Endothelial cell of umbilical vein (primary cell): ENCODE measurements around the gene CELSR3. TPM values are rescaled to one million over a fixed set of nuclear protein-coding genes. Genes with fewer than 3 reads are reported as not detected.

Experiments used
- BruUV-seq: library from RNA; stranded (reverse); fragments of 400-500 nt; replicated peaks from 2 replicates; lab custom pipeline; 2021; lab: Mats Ljungman, UMichigan
- CTCF ChIA-PET: fragments of 300-600, 350-600 bp; sonication (Branson Sonifier 250); formaldehyde crosslinking; loops from one replicate; lab custom pipeline; 2021; ENCODE audit warnings: antibody characterized with exemption, inconsistent platforms; lab: Charles Lee
- POLR2A ChIA-PET: fragments of 300-600, 350-600 bp; sonication (Branson Sonifier 250); formaldehyde crosslinking; loops from one replicate; lab custom pipeline; 2021; ENCODE audit warnings: antibody characterized with exemption, inconsistent platforms; lab: Charles Lee
- DNase-seq: peaks from one replicate; pipeline ENCODE4 v3.0.0-alpha.2; 2011; ENCODE audit warnings: low read depth, low spot score
- FAIRE-seq: peaks from 2 replicates; lab custom pipeline; 2011; peaks lifted over from hg19 to GRCh38; lab: Jason Lieb, UNC
- H2AFZ ChIP-seq: 2 replicates; pipeline ENCODE4 v1.6.0; 2012; ENCODE audit warnings: low read depth, low read length, control low read depth, inconsistent platforms
- H3K27ac ChIP-seq: 2 replicates; pipeline ENCODE4 v1.5.1; 2011; ENCODE audit warnings: low read depth, mild to moderate bottlenecking, control low read depth, low read length, moderate library complexity; ENCODE audit not compliant: insufficient read depth
- H3K27me3 ChIP-seq, 2 experiments: 2 replicates each; pipeline versions ENCODE4 v1.6.0 to v1.6.1; 2011; ENCODE audit warnings: low read length in 2 of 2, mixed read lengths in 1 of 2; ENCODE audit not compliant: control insufficient read depth in 2 of 2, insufficient read depth in 2 of 2
- H3K36me3 ChIP-seq, 2 experiments: 2 replicates in 1 of 2; 3 replicates in 1 of 2; pipeline ENCODE4 v1.5.1; 2011; ENCODE audit warnings: low read length in 2 of 2, mild to moderate bottlenecking in 1 of 2, moderate library complexity in 1 of 2; ENCODE audit not compliant: control insufficient read depth in 2 of 2, insufficient read depth in 2 of 2; ENCODE audit errors: extremely low read depth in 1 of 2
- H3K4me1 ChIP-seq: 3 replicates; pipeline ENCODE4 v1.5.1; 2011; ENCODE audit warnings: mild to moderate bottlenecking, low read length; ENCODE audit not compliant: control insufficient read depth, insufficient read depth; ENCODE audit errors: extremely low read depth
- H3K4me2 ChIP-seq: 2 replicates; pipeline ENCODE4 v1.6.1; 2011; ENCODE audit warnings: low read length, control low read depth, mixed read lengths; ENCODE audit not compliant: insufficient read depth
- H3K4me3 ChIP-seq, 3 experiments: fragments of 200-600 bp in 1 of 3; sonication (generic), shearing (Covaris generic) in 1 of 3; replicated peaks in 1 of 3; 2 replicates each; pipeline ENCODE4 v1.5.1; 2011 to 2016; ENCODE audit warnings: control low read depth in 3 of 3, low read length in 3 of 3, mild to moderate bottlenecking in 2 of 3, inconsistent platforms in 1 of 3, low read depth in 1 of 3, moderate library complexity in 1 of 3; ENCODE audit not compliant: insufficient read depth in 1 of 3
- H3K79me2 ChIP-seq: 2 replicates; pipeline ENCODE4 v1.6.0; 2012; ENCODE audit warnings: low read length, inconsistent platforms; ENCODE audit not compliant: control insufficient read depth, insufficient read depth
- H3K9ac ChIP-seq: replicated peaks from 2 replicates; pipeline ENCODE3; 2011; ENCODE audit warnings: low read length, control low read depth; ENCODE audit not compliant: insufficient read depth; ENCODE audit errors: extremely low read depth
- H3K9me1 ChIP-seq: replicated peaks from 3 replicates; pipeline ENCODE4 v1.6.0; 2011; ENCODE audit warnings: mild to moderate bottlenecking, low read length; ENCODE audit not compliant: control insufficient read depth, insufficient read depth; ENCODE audit errors: extremely low read depth
- H3K9me3 ChIP-seq: replicated peaks from 2 replicates; pipeline ENCODE4 v1.5.1; 2012; ENCODE audit warnings: low read length, inconsistent platforms; ENCODE audit not compliant: control insufficient read depth, insufficient read depth
- H4K20me1 ChIP-seq: replicated peaks from 2 replicates; pipeline ENCODE3; 2011; ENCODE audit warnings: mild to moderate bottlenecking, low read length; ENCODE audit not compliant: control insufficient read depth, insufficient read depth; ENCODE audit errors: extremely low read depth
- CTCF ChIP-seq, 2 donors: IDR thresholded peaks; 1 replicate in 1 of 2; 2 replicates in 1 of 2; pipeline ENCODE4 v1.5.1; 2011; ENCODE audit warnings: low read length in 2 of 2, mild to moderate bottlenecking in 2 of 2, moderate library complexity in 2 of 2, control low read depth in 1 of 2, inconsistent platforms in 1 of 2, low read depth in 1 of 2; ENCODE audit not compliant: insufficient read depth in 1 of 2; ENCODE audit errors: extremely low read depth in 1 of 2
- EZH2 ChIP-seq: IDR thresholded peaks from 2 replicates; pipeline ENCODE4 v1.6.1; 2012; ENCODE audit warnings: borderline replicate concordance, low read depth, mild to moderate bottlenecking, moderate library complexity, low read length, inconsistent platforms; ENCODE audit not compliant: severe bottlenecking
- FOS ChIP-seq: IDR thresholded peaks from 2 replicates; pipeline ENCODE4 v1.6.1; 2011; ENCODE audit warnings: mild to moderate bottlenecking, low read length, moderate library complexity, borderline replicate concordance; ENCODE audit not compliant: insufficient read depth
- GATA2 ChIP-seq: IDR thresholded peaks from 2 replicates; pipeline ENCODE4 v1.7.0; 2011; ENCODE audit warnings: low read depth, mild to moderate bottlenecking, moderate library complexity, mixed read lengths, low read length; ENCODE audit not compliant: insufficient read length, insufficient read depth
- JUN ChIP-seq: IDR thresholded peaks from 2 replicates; pipeline ENCODE4 v1.6.1; 2011; ENCODE audit warnings: borderline replicate concordance, low read depth; ENCODE audit not compliant: insufficient read length, insufficient read depth
- MAX ChIP-seq: IDR thresholded peaks from 2 replicates; pipeline ENCODE4 v1.6.1; 2011; ENCODE audit not compliant: insufficient read depth, insufficient read length
- MYC ChIP-seq: IDR thresholded peaks from one replicate; pipeline ENCODE4 v1.6.1; 2011; ENCODE audit warnings: mild to moderate bottlenecking, low read depth, low read length
- POLR2A ChIP-seq: IDR thresholded peaks from 2 replicates; pipeline ENCODE4 v1.6.1; 2012; ENCODE audit warnings: low read depth, mild to moderate bottlenecking, control low read depth, low read length
- POLR2AphosphoS5 ChIP-seq: IDR thresholded peaks from 2 replicates; pipeline ENCODE4 v1.6.1; 2012; ENCODE audit warnings: low read depth, mild to moderate bottlenecking, control low read depth, low read length, moderate library complexity; ENCODE audit not compliant: insufficient read depth
- dilution Hi-C: fragments of 300-500 bp; cut with MboI; formaldehyde crosslinking; loops from one replicate; pipeline ENCODE4 v1.15.0; 2019; ENCODE audit warnings: low sequenced_read_pairs; ENCODE audit not compliant: extremely low pct_ligation_motif_present
- intact Hi-C: fragments of 100-400 bp; cut with micrococcal nuclease; formaldehyde crosslinking; loops from one replicate; pipeline ENCODE4 v1.10.0; 2022
- polyA plus RNA-seq, 4 experiments: library from polyadenylated mRNA; depleted of rRNA in 3 of 4; stranded (reverse) in 3 of 4; unstranded in 1 of 4; fragments of >200 nt; gene quantifications; 2 replicates each; pipeline versions ENCODE4 v1.2.1 to v1.2.3, GENCODE V29; 2011 to 2012; ENCODE audit warnings: missing spikeins in 1 of 4
- total RNA-seq: library from RNA; stranded (reverse); gene quantifications from 2 replicates; pipeline ENCODE4 v1.2.3, GENCODE V29; 2021

The CELSR3 gene
- total and polyA plus RNA-seq, 2 donors (not counting 3 experiments of a cell fraction or from before 2014, with no cell fraction given) = 0.25 to 0.71 TPM

- DNase-seq = no peak
- Histone ChIP-seq H3K9me1 (no peaks in the 10 kb centered on the region), H4K20me1 (no peaks in the 10 kb centered on the region), H3K4me2 (no peak overlapping the region), H3K27ac (no peak overlapping the region), H3K79me2 (no peaks in the 10 kb centered on the region), H3K27me3 (no peaks in the 10 kb centered on the region), H2AFZ (no peak overlapping the region), H3K4me3 (no peak overlapping the region), H3K4me1 (peaks cover 6% of the 10 kb centered on the region), H3K36me3 (peaks cover 0 to 41% of the 10 kb centered on the region in 2 experiments), H3K9ac (no peak overlapping the region), H3K9me3 (no peaks in the 10 kb centered on the region)
- no TSS peak for BruUV-seq
- dilution Hi-C loops (no loop called here), intact Hi-C loops (no loop called here)
- ChIA-PET POLR2A (no interaction called here), CTCF (no interaction called here)
- no peak for FAIRE-seq
- TF ChIP-seq CTCF (IDR thresholded peaks at IDR 0.05; ENCODE audit: extremely low read depth in 1 of 2, insufficient read depth in 1 of 2, low read depth in 1 of 2, low read length in 2 of 2) = no peak
- TF ChIP-seq MAX = no peak
- no peak for TF ChIP-seq MYC
- TF ChIP-seq GATA2 = no peak
- TF ChIP-seq EZH2 = no peak
- no peak for TF ChIP-seq POLR2AphosphoS5
- TF ChIP-seq FOS = no peak
- TF ChIP-seq JUN = no peak
- no peak for TF ChIP-seq POLR2A
Observed at GRCh38 chr3:48630833-48631232, 31.9 kb downstream of the CELSR3 start.
